Vagina (tissue), 2 donors: ENCODE measurements around the gene RAMP1.

ENCODE experiments used
- CTCF ChIP-seq, 3 experiments: fragments of 450-650 bp in 2 of 3; fragments of 200-600 bp in 1 of 3; sonication (generic) in 1 of 3; IDR thresholded peaks; one replicate each; pipeline ENCODE4 v1.5.1; 2017 to 2019; ENCODE audit warnings: antibody characterized with exemption in 3 of 3, mild to moderate bottlenecking in 2 of 3, moderate library complexity in 2 of 3
- POLR2A ChIP-seq, 2 donors: fragments of 450-650 bp; IDR thresholded peaks; one replicate each; pipeline ENCODE4 v1.6.1; 2017; ENCODE audit warnings: antibody characterized with exemption in 2 of 2, mild to moderate bottlenecking in 2 of 2, moderate library complexity in 2 of 2

- TF ChIP-seq CTCF (IDR thresholded peaks at IDR 0.05) (no peak), POLR2A (IDR thresholded peaks at IDR 0.05) (no peak)
Measured at GRCh38 chr2:237859082-237859433, 365 bp upstream of the RAMP1 start.
